ENCODE results near the gene MTREX. TPM values are rescaled to one million over a fixed set of nuclear protein-coding genes. Genes with fewer than 3 reads are reported as not detected.
"Not testable (repeated sequence)": the region's sequence is repeated elsewhere in the genome, so short reads cannot be mapped to it uniquely, and the experiment has no call there.

Gene MTREX
- total RNA-seq, 1 experiment from 2014 or later: 123 TPM

DNA sequence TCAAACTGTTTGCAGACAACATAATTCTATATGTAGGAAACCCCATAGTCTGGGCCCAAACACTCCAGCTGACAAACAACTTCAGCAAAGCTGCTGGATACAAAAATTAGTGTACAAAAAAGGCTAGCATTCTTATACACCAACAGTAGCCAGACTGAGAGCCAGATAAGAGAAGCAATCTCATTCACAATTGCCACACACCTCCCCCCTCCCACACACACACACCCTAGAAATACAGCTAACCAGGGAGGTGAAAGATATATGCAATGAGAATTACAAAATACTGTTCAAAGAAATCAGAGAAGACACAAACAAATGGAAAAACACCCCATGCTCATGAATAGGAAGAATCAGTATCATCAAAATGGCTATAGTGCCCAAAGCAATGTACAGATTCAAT lies 9.0 kb downstream of the MTREX start:
- no peak overlapping the region for H2BK12ac ChIP-seq (ENCODE audit: insufficient read length, low read depth, low read length)
- no peak overlapping the region for H3K14ac ChIP-seq (ENCODE audit: insufficient read depth, low read length)
- no peak overlapping the region for H3K4me3 Mint-ChIP-seq
- H3K9me3 Mint-ChIP-seq: peaks cover 0 to 4% of the 10 kb centered on the region in 2 experiments; a peak in 1 of 5 replicates
- no peak overlapping the region for H3K23ac ChIP-seq (ENCODE audit: insufficient read length, low read depth, low read length)
- H3K79me1 ChIP-seq (ENCODE audit: insufficient read depth, low read depth, low read length, poor library complexity, severe bottlenecking): no peaks in the 10 kb centered on the region
- no peaks in the 10 kb centered on the region for H3K27me3 ChIP-seq (ENCODE audit: insufficient read depth, low read length)
- no peak overlapping the region for H3K56ac ChIP-seq (ENCODE audit: insufficient read length, low read depth, low read length)
- no peak overlapping the region for H3K18ac ChIP-seq (ENCODE audit: insufficient read length, low read depth, low read length)
- H2AK5ac ChIP-seq (ENCODE audit: insufficient read length, low read length): no peak overlapping the region
- H2BK5ac ChIP-seq (ENCODE audit: insufficient read length, low read length): no peak overlapping the region
- no peak overlapping the region for H3K27ac Mint-ChIP-seq
- H3K4ac ChIP-seq (ENCODE audit: low read depth, low read length): no peak overlapping the region
- H3K27me3 Mint-ChIP-seq (ENCODE audit: low read depth): no peaks in the 10 kb centered on the region
- TF ChIP-seq, protein P1, sequence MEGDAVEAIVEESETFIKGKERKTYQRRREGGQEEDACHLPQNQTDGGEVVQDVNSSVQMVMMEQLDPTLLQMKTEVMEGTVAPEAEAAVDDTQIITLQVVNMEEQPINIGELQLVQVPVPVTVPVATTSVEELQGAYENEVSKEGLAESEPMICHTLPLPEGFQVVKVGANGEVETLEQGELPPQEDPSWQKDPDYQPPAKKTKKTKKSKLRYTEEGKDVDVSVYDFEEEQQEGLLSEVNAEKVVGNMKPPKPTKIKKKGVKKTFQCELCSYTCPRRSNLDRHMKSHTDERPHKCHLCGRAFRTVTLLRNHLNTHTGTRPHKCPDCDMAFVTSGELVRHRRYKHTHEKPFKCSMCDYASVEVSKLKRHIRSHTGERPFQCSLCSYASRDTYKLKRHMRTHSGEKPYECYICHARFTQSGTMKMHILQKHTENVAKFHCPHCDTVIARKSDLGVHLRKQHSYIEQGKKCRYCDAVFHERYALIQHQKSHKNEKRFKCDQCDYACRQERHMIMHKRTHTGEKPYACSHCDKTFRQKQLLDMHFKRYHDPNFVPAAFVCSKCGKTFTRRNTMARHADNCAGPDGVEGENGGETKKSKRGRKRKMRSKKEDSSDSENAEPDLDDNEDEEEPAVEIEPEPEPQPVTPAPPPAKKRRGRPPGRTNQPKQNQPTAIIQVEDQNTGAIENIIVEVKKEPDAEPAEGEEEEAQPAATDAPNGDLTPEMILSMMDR (conservative IDR thresholded peaks at IDR 0.05): no peak
- no peaks in the 10 kb centered on the region for H4K20me1 ChIP-seq (ENCODE audit: control insufficient read depth, insufficient read depth, insufficient read length)
- no peak overlapping the region for H4K91ac ChIP-seq (ENCODE audit: insufficient read length, low read depth, low read length)
- no peak overlapping the region for H2BK20ac ChIP-seq (ENCODE audit: low read depth, low read length, poor library complexity, severe bottlenecking)
- no peak overlapping the region for H4K5ac ChIP-seq (ENCODE audit: insufficient read length, low read depth, low read length)
- peaks cover 34% of the 10 kb centered on the region; the same call in 1 of the 2 replicates for H3K79me2 ChIP-seq (ENCODE audit: insufficient read depth, low read length)
- no peak overlapping the region for H2AFZ ChIP-seq (ENCODE audit: low read length)
- no peaks in the 10 kb centered on the region for H3K9me3 ChIP-seq (ENCODE audit: control insufficient read depth, low read depth, low read length)
- peaks cover 18 to 33% (median 24%) of the 10 kb centered on the region in 3 experiments for H3K36me3 Mint-ChIP-seq (ENCODE audit: insufficient read depth in 1 of 3, low read depth in 3 of 3)
- no peak overlapping the region for H3T11ph ChIP-seq (ENCODE audit: low read length)
- no peak overlapping the region for H3K27ac ChIP-seq (ENCODE audit: insufficient read length, low read depth, low read length)
- H3K4me2 ChIP-seq (ENCODE audit: insufficient read depth, insufficient read length, low read length): no peak overlapping the region
- no peak overlapping the region for H3K9ac ChIP-seq (ENCODE audit: extremely low read depth, insufficient read length, low read length)
- H2BK15ac ChIP-seq (ENCODE audit: low read depth, low read length): no peak overlapping the region
- no peaks in the 10 kb centered on the region; the same call in 1 of the 2 replicates for H3K4me1 ChIP-seq (ENCODE audit: insufficient read depth, low read length)
- H2BK120ac ChIP-seq (ENCODE audit: low read depth, low read length, poor library complexity, severe bottlenecking): no peak overlapping the region
- no peak for DNase-seq
- H3K23me2 ChIP-seq (ENCODE audit: insufficient read length, low read depth, low read length, poor library complexity, severe bottlenecking): no peaks in the 10 kb centered on the region
- H4K8ac ChIP-seq (replicated peaks; ENCODE audit: insufficient read length, low read depth, low read length): no peak overlapping the region
- H3K4me1 Mint-ChIP-seq: peaks cover 7 to 13% of the 10 kb centered on the region in 2 experiments

GRCh38 chr5:55318237-55318636 lies 10.4 kb downstream of the MTREX start:
- H3K9me3 Mint-ChIP-seq; H3K4me1 ChIP-seq (ENCODE audit: insufficient read depth, low read length); H3K56ac ChIP-seq (ENCODE audit: insufficient read length, low read depth, low read length); H3K27me3 ChIP-seq (ENCODE audit: insufficient read depth, low read length); H2BK12ac ChIP-seq (ENCODE audit: insufficient read length, low read depth, low read length); H2AK5ac ChIP-seq (ENCODE audit: insufficient read length, low read length); H3K23me2 ChIP-seq (ENCODE audit: insufficient read length, low read depth, low read length, poor library complexity, severe bottlenecking); H3K4ac ChIP-seq (ENCODE audit: low read depth, low read length); H4K20me1 ChIP-seq (ENCODE audit: control insufficient read depth, insufficient read depth, insufficient read length); H3K23ac ChIP-seq (ENCODE audit: insufficient read length, low read depth, low read length); H3K4me3 Mint-ChIP-seq; H3K27ac Mint-ChIP-seq; DNase-seq; H2AFZ ChIP-seq (ENCODE audit: low read length); H3K9me3 ChIP-seq (ENCODE audit: control insufficient read depth, low read depth, low read length); H3K27ac ChIP-seq (ENCODE audit: insufficient read length, low read depth, low read length); H3T11ph ChIP-seq (ENCODE audit: low read length); H2BK20ac ChIP-seq (ENCODE audit: low read depth, low read length, poor library complexity, severe bottlenecking); H2BK15ac ChIP-seq (ENCODE audit: low read depth, low read length); H3K14ac ChIP-seq (ENCODE audit: insufficient read depth, low read length); H3K18ac ChIP-seq (ENCODE audit: insufficient read length, low read depth, low read length); H3K4me2 ChIP-seq (ENCODE audit: insufficient read depth, insufficient read length, low read length); H3K27me3 Mint-ChIP-seq (ENCODE audit: low read depth); H4K91ac ChIP-seq (ENCODE audit: insufficient read length, low read depth, low read length); H3K9ac ChIP-seq (ENCODE audit: extremely low read depth, insufficient read length, low read length); H2BK5ac ChIP-seq (ENCODE audit: insufficient read length, low read length); H3K79me1 ChIP-seq (ENCODE audit: insufficient read depth, low read depth, low read length, poor library complexity, severe bottlenecking); H4K5ac ChIP-seq (ENCODE audit: insufficient read length, low read depth, low read length); H2BK120ac ChIP-seq (ENCODE audit: low read depth, low read length, poor library complexity, severe bottlenecking); H4K8ac ChIP-seq (replicated peaks; ENCODE audit: insufficient read length, low read depth, low read length): not testable (repeated sequence)
- Mint-ChIP-seq H3K4me1 (peaks cover 7 to 13% of the 10 kb centered on the region in 2 experiments), H3K36me3 (ENCODE audit: insufficient read depth in 1 of 3, low read depth in 3 of 3) (peaks cover 23 to 33% (median 24%) of the 10 kb centered on the region in 3 experiments)
- H3K79me2 ChIP-seq (ENCODE audit: insufficient read depth, low read length): peaks cover 25% of the 10 kb centered on the region; the same call in 1 of the 2 replicates
- WGBS (ENCODE audit: extremely low coverage, insufficient read length, low lambda C conversion rate): no CpG with 5 or more reads among the region's 4 CpGs
